Adrenal gland (tissue), 12 donors: ENCODE measurements around the gene NAV2. TPM values are rescaled to one million over a fixed set of nuclear protein-coding genes. Genes with fewer than 3 reads are reported as not detected.

Source experiments
- DNase-seq, 7 donors: peaks; one replicate each; pipeline ENCODE4 v3.0.0-alpha.2; 2019 to 2020
- H3K27ac ChIP-seq, 5 donors: fragments of 200-600 bp; sonication (generic) in 4 of 5; 1 replicate in 3 of 5; 2 replicates in 2 of 5; pipeline versions ENCODE4 v1.5.1 to v1.8.0; 2016 to 2020; ENCODE audit warnings: mild to moderate bottlenecking in 1 of 5
- H3K27me3 ChIP-seq: fragments of 200-600 bp; 2 replicates; pipeline ENCODE4 v1.8.0; 2021
- H3K36me3 ChIP-seq, 2 donors: fragments of 200-600 bp; replicated peaks in 1 of 2; 1 replicate in 1 of 2; 2 replicates in 1 of 2; pipeline versions ENCODE4 v1.5.1 to v1.8.0; 2018 to 2022
- H3K4me1 ChIP-seq, 2 donors: fragments of 200-600 bp; replicated peaks in 1 of 2; 1 replicate in 1 of 2; 2 replicates in 1 of 2; pipeline versions ENCODE4 v1.5.1 to v1.8.0; 2018 to 2021
- H3K4me3 ChIP-seq, 4 donors: fragments of 200-600 bp; sonication (generic) in 3 of 4; one replicate each; pipeline ENCODE4 v1.5.1; 2016 to 2018
- H3K9me3 ChIP-seq, 3 donors: fragments of 200-600 bp; sonication (generic) in 1 of 3; replicated peaks in 1 of 3; 1 replicate in 2 of 3; 2 replicates in 1 of 3; pipeline versions ENCODE4 v1.5.1 to v1.8.0; 2016 to 2021
- POLR2A ChIP-seq, 2 donors: fragments of 450-650 bp; IDR thresholded peaks; one replicate each; pipeline ENCODE4 v1.6.1; 2017; ENCODE audit warnings: antibody characterized with exemption in 2 of 2, mild to moderate bottlenecking in 2 of 2, moderate library complexity in 1 of 2
- WGBS, 4 donors: extraction: QIAGEN DNeasy Blood & Tissue Kit in 2 of 4; methylation state at CpG; one replicate each; pipeline versions ENCODE4 v1.1.5 to v1.1.7; 2013 to 2017; 5-methylcytosine and 5-hydroxymethylcytosine counted together
- intact Hi-C, 2 donors: fragments of 100-400 bp; cut with DNase I; formaldehyde crosslinking; loops; one replicate each; pipeline versions ENCODE4 v1.14.1 to v1.15.0; 2022 to 2023
- polyA plus RNA-seq, 3 donors: library from polyadenylated mRNA; stranded (reverse); fragments of 200-250 nt in 2 of 3; fragments of 350-450 nt in 1 of 3; fragmentation: Illumina TruSeq in 1 of 3; extraction: RNeasy Lipid Tissue Mini Kit (QIAGEN cat#74804) in 1 of 3; gene quantifications; one replicate each; pipeline ENCODE4 v1.2.3, GENCODE V29; 2013 to 2014
- total RNA-seq, 9 donors: library from RNA; depleted of rRNA in 4 of 9; stranded (reverse); fragments of >200 nt in 4 of 9; fragments of 120-200 nt in 1 of 9; fragmentation: NEBNext Ultra II Directional in 1 of 9; extraction: Animal tissue kit (Norgen Biotek cat#: 25700) in 1 of 9; gene quantifications; one replicate each; pipeline versions ENCODE4 v1.1.0 to v1.2.4, GENCODE V29; 2013 to 2023
- TF ChIP-seq, protein P1 (sequence below), 6 experiments: fragments of 450-650 bp in 4 of 6; fragments of 200-600 bp in 2 of 6; sonication (generic) in 1 of 6; IDR thresholded peaks; 1 replicate in 5 of 6; 2 replicates in 1 of 6; pipeline versions ENCODE4 v1.5.1 to v1.8.0; 2016 to 2021; ENCODE audit warnings: antibody characterized with exemption in 6 of 6, mild to moderate bottlenecking in 2 of 6, moderate library complexity in 1 of 6
- donor health status: healthy with polysubstance abuse.
- donor health status: Bipolar disorder and iron deficiency.
- donor health status: DM: yes; HTN: yes; CAD: no.
- donor health status: DM: no; HTN: no; CAD: no.
- donor health status: DM: no; HTN: no; CAD: no.
- donor health status: DM: yes; HTN: yes; CAD: no.

The NAV2 gene
- total and polyA plus RNA-seq, 12 donors = 1.6 to 9.2 (median 5.5) TPM

DNA sequence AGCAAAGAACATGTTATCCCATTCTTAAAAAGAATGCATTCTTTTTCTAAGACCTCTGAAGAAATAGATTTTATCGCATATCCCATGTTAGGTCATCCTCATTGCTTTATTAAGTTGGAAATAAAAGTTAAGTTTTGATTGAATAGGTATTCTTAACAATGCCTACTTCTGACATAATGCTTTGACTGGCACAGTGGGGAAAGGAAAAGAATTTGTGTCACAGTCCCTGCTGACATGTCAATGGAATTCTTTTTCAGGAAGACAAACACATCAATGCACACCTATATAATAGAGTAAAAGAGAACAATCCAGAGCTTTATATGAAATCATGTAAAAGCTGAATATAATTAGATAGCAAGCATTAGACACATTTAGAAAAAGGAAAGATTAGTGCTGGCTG lies 341.9 kb downstream of the NAV2 start:
- H3K4me1 ChIP-seq = no peaks in the 10 kb centered on the region
- WGBS, 4 donors = 95 to 100% (median 98%) methylated on average over 1 of the region's 1 CpG

DNA sequence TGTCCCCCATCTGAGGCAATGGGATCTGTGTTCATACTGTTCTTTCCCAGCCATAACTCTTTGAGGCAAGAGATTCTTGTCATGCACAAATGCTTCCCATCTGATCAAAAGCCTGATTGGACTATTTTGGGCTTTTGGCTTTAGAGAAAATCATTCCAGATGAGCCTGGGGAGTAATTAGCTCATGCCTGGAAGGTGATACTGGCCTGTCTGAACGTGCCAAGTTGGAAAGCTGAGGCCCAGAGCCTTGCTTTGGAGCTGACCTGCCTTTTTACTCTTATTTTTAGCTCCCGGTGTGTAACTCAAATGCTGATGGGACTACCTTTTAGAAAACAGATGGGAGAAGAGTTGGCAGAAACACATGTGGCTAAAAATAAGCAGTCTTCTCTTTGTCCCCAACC lies 342.7 kb downstream of the NAV2 start:
- Histone ChIP-seq H3K27me3 (no peaks in the 10 kb centered on the region), H3K27ac (no peak overlapping the region), H3K4me1 (no peaks in the 10 kb centered on the region), H3K36me3 (peaks cover 0 to 9% of the 10 kb centered on the region in 2 donors), H3K4me3 (no peak overlapping the region), H3K9me3 (no peaks in the 10 kb centered on the region)
- intact Hi-C loops = no loop called here
- WGBS, 4 donors = 70 to 90% (median 76%) methylated on average over 2 of the region's 2 CpGs
- TF ChIP-seq, protein P1, sequence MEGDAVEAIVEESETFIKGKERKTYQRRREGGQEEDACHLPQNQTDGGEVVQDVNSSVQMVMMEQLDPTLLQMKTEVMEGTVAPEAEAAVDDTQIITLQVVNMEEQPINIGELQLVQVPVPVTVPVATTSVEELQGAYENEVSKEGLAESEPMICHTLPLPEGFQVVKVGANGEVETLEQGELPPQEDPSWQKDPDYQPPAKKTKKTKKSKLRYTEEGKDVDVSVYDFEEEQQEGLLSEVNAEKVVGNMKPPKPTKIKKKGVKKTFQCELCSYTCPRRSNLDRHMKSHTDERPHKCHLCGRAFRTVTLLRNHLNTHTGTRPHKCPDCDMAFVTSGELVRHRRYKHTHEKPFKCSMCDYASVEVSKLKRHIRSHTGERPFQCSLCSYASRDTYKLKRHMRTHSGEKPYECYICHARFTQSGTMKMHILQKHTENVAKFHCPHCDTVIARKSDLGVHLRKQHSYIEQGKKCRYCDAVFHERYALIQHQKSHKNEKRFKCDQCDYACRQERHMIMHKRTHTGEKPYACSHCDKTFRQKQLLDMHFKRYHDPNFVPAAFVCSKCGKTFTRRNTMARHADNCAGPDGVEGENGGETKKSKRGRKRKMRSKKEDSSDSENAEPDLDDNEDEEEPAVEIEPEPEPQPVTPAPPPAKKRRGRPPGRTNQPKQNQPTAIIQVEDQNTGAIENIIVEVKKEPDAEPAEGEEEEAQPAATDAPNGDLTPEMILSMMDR (IDR thresholded peaks at IDR 0.05) = no peak
- no peak for TF ChIP-seq POLR2A (IDR thresholded peaks at IDR 0.05)
- DNase-seq = no peak

More for the DNA sequence above, 341.9 kb downstream of the NAV2 start:
- intact Hi-C loops = no loop called here
- TF ChIP-seq POLR2A (IDR thresholded peaks at IDR 0.05) = no peak
- TF ChIP-seq, protein P1 (IDR thresholded peaks at IDR 0.05) = no peak
- H3K4me3 ChIP-seq = no peak overlapping the region
- no peaks in the 10 kb centered on the region for H3K9me3 ChIP-seq
- no peaks in the 10 kb centered on the region for H3K27me3 ChIP-seq
- no peak for DNase-seq
- H3K27ac ChIP-seq = no peak overlapping the region
- H3K36me3 ChIP-seq = peaks cover 0 to 9% of the 10 kb centered on the region in 2 donors

DNA sequence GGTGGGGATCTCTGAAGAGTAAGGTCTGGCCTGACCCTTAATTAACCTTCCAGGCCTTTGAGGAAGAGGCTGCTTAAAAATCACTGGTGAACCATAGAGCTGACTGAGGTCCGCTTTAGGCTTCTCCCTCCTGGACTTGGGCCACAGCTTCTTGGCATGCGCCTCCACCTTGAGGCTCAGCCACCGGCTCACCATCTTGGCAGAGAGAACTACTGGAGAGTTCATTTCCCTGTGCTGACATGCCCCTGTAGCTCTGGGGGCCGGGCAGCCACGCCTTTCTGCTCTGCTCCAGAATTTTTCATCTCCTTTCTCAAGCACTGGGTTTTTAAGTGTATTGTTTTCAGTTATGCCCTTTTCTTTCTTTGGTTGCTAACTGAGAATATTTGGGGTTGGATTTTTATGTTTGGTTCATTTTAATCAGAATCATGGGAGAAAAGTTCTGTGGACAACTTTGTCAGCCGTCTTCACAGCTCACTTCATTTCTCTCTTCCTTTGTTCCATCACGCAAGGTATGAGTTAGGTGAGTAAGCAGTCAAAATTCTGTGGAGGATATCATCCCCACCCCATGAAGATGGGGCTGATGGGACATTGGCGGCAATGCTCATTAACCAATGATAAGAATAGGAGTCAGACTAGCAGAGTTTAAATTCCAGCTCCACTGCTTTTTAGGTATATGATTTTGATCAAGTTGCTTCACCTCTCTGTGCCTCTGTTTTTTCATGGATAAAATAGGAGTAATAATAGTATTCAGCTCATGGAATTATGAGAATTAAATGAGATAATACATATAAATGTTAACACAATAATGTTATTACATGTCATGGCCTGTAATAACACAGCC lies 343.7 kb downstream of the NAV2 start:
- intact Hi-C loops = no loop called here
- 82 to 85% (median 83%) methylated on average over 7 to 8 of the region's 8 CpGs for WGBS, 4 donors
- Histone ChIP-seq H3K27ac (no peak overlapping the region), H3K4me1 (no peaks in the 10 kb centered on the region), H3K27me3 (no peaks in the 10 kb centered on the region), H3K9me3 (no peaks in the 10 kb centered on the region), H3K36me3 (peaks cover 0 to 9% of the 10 kb centered on the region in 2 donors), H3K4me3 (no peak overlapping the region)
- TF ChIP-seq POLR2A (IDR thresholded peaks at IDR 0.05) = no peak
- TF ChIP-seq, protein P1 (IDR thresholded peaks at IDR 0.05) = no peak
- DNase-seq = no peak

DNA sequence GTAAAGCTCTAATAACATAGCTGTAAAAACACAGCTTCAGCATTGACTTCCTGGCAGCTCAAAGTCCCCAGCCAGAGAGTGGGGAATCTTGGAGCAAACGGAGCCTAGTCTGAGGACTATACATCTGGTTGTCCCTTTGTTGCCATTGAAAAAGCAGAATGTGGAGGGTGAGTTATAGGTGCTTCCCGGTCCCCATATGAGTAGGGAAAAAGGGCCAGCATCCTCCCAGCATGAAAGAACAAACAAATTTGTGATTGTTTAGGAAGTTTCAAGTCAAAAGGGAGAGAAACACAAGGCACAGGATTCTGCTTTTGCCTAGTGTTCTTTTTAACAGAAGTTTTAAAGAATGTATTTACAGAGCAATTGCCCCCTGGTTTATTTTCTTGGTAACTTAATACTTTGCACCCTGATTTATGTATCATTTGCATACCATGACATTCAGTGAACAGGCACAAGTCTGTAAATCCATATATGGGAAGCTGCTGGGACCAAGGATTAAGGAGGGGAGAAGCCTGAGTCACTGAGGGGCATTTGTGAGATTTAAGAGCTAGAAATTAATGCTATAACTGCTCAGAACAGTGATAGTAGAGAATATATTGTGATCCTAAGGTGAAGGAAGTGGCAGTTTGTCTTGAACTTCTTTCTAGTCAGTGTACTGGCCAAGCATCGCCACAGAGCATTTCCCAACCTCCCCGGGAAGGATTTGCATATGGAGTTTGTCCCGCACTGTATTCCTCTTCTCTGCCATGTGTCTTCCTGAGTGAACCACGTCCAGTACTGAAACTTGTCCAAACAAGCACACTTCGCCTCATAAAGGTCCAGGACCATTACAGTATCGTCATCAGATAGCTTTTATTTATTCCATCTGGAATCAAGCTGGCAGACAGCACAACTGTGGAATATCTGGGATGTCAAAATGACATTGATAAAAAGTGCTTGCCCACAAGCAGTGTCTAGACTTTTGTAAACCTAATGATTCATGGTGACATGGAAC lies 344.6 kb downstream of the NAV2 start:
- Histone ChIP-seq H3K4me1 (no peaks in the 10 kb centered on the region), H3K27me3 (no peaks in the 10 kb centered on the region), H3K4me3 (no peak overlapping the region), H3K9me3 (no peaks in the 10 kb centered on the region), H3K27ac (no peak overlapping the region), H3K36me3 (peaks cover 0 to 9% of the 10 kb centered on the region in 2 donors)
- 80 to 84% (median 83%) methylated on average over 8 of the region's 8 CpGs for WGBS, 4 donors
- TF ChIP-seq POLR2A (IDR thresholded peaks at IDR 0.05) = no peak
- TF ChIP-seq, protein P1 (IDR thresholded peaks at IDR 0.05) = no peak
- DNase-seq = no peak
- intact Hi-C loops = no loop called here
